Endometrial microvascular endothelial cells (primary cell): Measurements from ENCODE around the gene RPS6KA5. TPM values are rescaled to one million over a fixed set of nuclear protein-coding genes. Genes with fewer than 3 reads are reported as not detected.
"Not testable (repeated sequence)": the region's sequence is repeated elsewhere in the genome, so short reads cannot be mapped to it uniquely, and the experiment has no call there.

Experiments
- in situ Hi-C: cut with HindIII; loops from 2 replicates; pipeline ENCODE4 v1.10.0; 2017; ENCODE audit warnings: low sequenced_read_pairs, low pct_unique_long_range_greater_than_20kb; ENCODE audit errors: inconsistent ontology term
- total RNA-seq: library from RNA; depleted of rRNA; stranded (reverse); fragments of >200 nt; gene quantifications from one replicate; pipeline ENCODE4 v1.2.3, GENCODE V29; 2015; ENCODE audit errors: inconsistent ontology term

The RPS6KA5 gene
- total RNA-seq, 1 donor from 2014 or later = 2.5 TPM

GRCh38 chr14:91004987-91005386, 55.5 kb downstream of the RPS6KA5 start:
- in situ Hi-C loops = no loop called here

- in situ Hi-C loops = no loop called here
These were observed 61.1 kb downstream of the RPS6KA5 start for GRCh38 chr14:90999299-90999698.

GRCh38 chr14:90996967-90997366, 63.5 kb downstream of the RPS6KA5 start:
- in situ Hi-C loops = no loop called here

- in situ Hi-C loops = no loop called here
These were observed 64.7 kb downstream of the RPS6KA5 start for GRCh38 chr14:90995785-90996184.

- in situ Hi-C loops = no loop called here
These were observed 66.6 kb downstream of the RPS6KA5 start for GRCh38 chr14:90993792-90994191.

GRCh38 chr14:90991690-90992443, 68.6 kb downstream of the RPS6KA5 start:
- in situ Hi-C loops = no loop called here

- in situ Hi-C loops = no loop called here
These were observed 70.3 kb downstream of the RPS6KA5 start for GRCh38 chr14:90990141-90990540.

- in situ Hi-C loops = no loop called here
These were observed 73.3 kb downstream of the RPS6KA5 start for GRCh38 chr14:90987140-90987539.

- in situ Hi-C loops = no loop called here
These were observed 73.9 kb downstream of the RPS6KA5 start for GRCh38 chr14:90986510-90986909.

- in situ Hi-C loops = no loop called here
These were observed 74.7 kb downstream of the RPS6KA5 start for GRCh38 chr14:90985601-90986242.

- in situ Hi-C loops = no loop called here
These were observed 76.9 kb downstream of the RPS6KA5 start for GRCh38 chr14:90983560-90983959.

- in situ Hi-C loops = no loop called here
These were observed 78.8 kb downstream of the RPS6KA5 start for GRCh38 chr14:90981636-90982035.

GRCh38 chr14:90980636-90981035, 79.8 kb downstream of the RPS6KA5 start:
- in situ Hi-C loops = not testable (repeated sequence)

- in situ Hi-C loops = no loop called here
These were observed 80.9 kb downstream of the RPS6KA5 start for GRCh38 chr14:90979515-90979914.

- in situ Hi-C loops = no loop called here
These were observed 84.3 kb downstream of the RPS6KA5 start for GRCh38 chr14:90976101-90976500.

GRCh38 chr14:90971687-90972086, 88.8 kb downstream of the RPS6KA5 start:
- in situ Hi-C loops = no loop called here

- in situ Hi-C loops = no loop called here
These were observed 90.3 kb downstream of the RPS6KA5 start for GRCh38 chr14:90970167-90970600.

- in situ Hi-C loops = no loop called here
These were observed 90.8 kb downstream of the RPS6KA5 start for GRCh38 chr14:90969531-90970166.

GRCh38 chr14:90968025-90968424, 92.4 kb downstream of the RPS6KA5 start:
- in situ Hi-C loops = no loop called here

GRCh38 chr14:90966493-90966892, 93.9 kb downstream of the RPS6KA5 start:
- in situ Hi-C loops = no loop called here
